Measurements from ENCODE around the gene SLC13A2. TPM values are rescaled to one million over a fixed set of nuclear protein-coding genes. Genes with fewer than 3 reads are reported as not detected.

The SLC13A2 gene
- total RNA-seq, 1 experiment from 2014 or later = not detected

DNA sequence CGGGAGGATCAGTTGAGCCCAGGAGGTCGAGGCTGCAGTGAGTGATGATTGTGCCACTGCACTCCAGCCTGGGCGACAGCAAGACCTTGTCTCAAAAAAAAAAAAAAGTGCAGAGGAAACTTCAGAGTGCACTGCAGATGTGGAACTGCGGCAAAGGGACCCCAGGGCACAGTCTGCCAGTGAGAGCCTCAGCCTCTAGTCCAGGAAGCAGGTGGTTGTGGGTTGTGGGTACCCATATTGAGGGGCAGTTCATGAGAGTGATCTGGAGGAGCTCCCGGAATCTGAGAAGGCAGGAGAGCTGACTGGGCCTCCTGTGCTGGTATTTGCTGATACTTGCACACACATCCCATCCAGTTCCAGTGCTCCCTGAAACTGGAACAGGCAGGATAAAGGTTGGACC, 45.8 kb downstream of the SLC13A2 start:
- Histone ChIP-seq H4K91ac (ENCODE audit: insufficient read length, low read depth, low read length) (no peak overlapping the region), H4K20me1 (ENCODE audit: control insufficient read depth, insufficient read depth, insufficient read length) (no peaks in the 10 kb centered on the region), H3K4me1 (ENCODE audit: insufficient read depth, low read length) (no peaks in the 10 kb centered on the region), H2AK5ac (ENCODE audit: insufficient read length, low read length) (no peak overlapping the region), H4K8ac (replicated peaks; ENCODE audit: insufficient read length, low read depth, low read length) (no peak overlapping the region), H3K23me2 (ENCODE audit: insufficient read length, low read depth, low read length, poor library complexity, severe bottlenecking) (no peaks in the 10 kb centered on the region), H2BK12ac (ENCODE audit: insufficient read length, low read depth, low read length) (no peak overlapping the region), H3K9me3 (ENCODE audit: control insufficient read depth, low read depth, low read length) (no peaks in the 10 kb centered on the region), H3K27me3 (ENCODE audit: insufficient read depth, low read length) (no peaks in the 10 kb centered on the region), H3K27ac (ENCODE audit: insufficient read length, low read depth, low read length) (no peak overlapping the region), H2BK20ac (ENCODE audit: low read depth, low read length, poor library complexity, severe bottlenecking) (no peak overlapping the region), H3K79me1 (ENCODE audit: insufficient read depth, low read depth, low read length, poor library complexity, severe bottlenecking) (no peaks in the 10 kb centered on the region), H2BK15ac (ENCODE audit: low read depth, low read length) (no peak overlapping the region), H3K56ac (ENCODE audit: insufficient read length, low read depth, low read length) (no peak overlapping the region), H2BK5ac (ENCODE audit: insufficient read length, low read length) (no peak overlapping the region), H2BK120ac (ENCODE audit: low read depth, low read length, poor library complexity, severe bottlenecking) (no peak overlapping the region), H3K18ac (ENCODE audit: insufficient read length, low read depth, low read length) (no peak overlapping the region), H3K79me2 (ENCODE audit: insufficient read depth, low read length) (no peaks in the 10 kb centered on the region), H2AFZ (ENCODE audit: low read length) (no peak overlapping the region), H3T11ph (ENCODE audit: low read length) (no peak overlapping the region), H3K9ac (ENCODE audit: extremely low read depth, insufficient read length, low read length) (no peak overlapping the region), H4K5ac (ENCODE audit: insufficient read length, low read depth, low read length) (no peak overlapping the region), H3K23ac (ENCODE audit: insufficient read length, low read depth, low read length) (no peak overlapping the region), H3K14ac (ENCODE audit: insufficient read depth, low read length) (no peak overlapping the region), H3K4ac (ENCODE audit: low read depth, low read length) (no peak overlapping the region), H3K4me2 (ENCODE audit: insufficient read depth, insufficient read length, low read length) (no peak overlapping the region)
- H3K27me3 Mint-ChIP-seq (ENCODE audit: low read depth) = peaks cover 16% of the 10 kb centered on the region
- no peak for DNase-seq
- no CpG with 5 or more reads among the region's 5 CpGs for WGBS (ENCODE audit: extremely low coverage, insufficient read length, low lambda C conversion rate)
- peaks cover 5 to 13% of the 10 kb centered on the region in 2 experiments for H3K4me1 Mint-ChIP-seq
- H3K9me3 Mint-ChIP-seq = peaks cover 2 to 5% of the 10 kb centered on the region in 2 experiments; a peak in 2 of 5 replicates
- H3K4me3 Mint-ChIP-seq = no peak overlapping the region
- TF ChIP-seq, protein P1, sequence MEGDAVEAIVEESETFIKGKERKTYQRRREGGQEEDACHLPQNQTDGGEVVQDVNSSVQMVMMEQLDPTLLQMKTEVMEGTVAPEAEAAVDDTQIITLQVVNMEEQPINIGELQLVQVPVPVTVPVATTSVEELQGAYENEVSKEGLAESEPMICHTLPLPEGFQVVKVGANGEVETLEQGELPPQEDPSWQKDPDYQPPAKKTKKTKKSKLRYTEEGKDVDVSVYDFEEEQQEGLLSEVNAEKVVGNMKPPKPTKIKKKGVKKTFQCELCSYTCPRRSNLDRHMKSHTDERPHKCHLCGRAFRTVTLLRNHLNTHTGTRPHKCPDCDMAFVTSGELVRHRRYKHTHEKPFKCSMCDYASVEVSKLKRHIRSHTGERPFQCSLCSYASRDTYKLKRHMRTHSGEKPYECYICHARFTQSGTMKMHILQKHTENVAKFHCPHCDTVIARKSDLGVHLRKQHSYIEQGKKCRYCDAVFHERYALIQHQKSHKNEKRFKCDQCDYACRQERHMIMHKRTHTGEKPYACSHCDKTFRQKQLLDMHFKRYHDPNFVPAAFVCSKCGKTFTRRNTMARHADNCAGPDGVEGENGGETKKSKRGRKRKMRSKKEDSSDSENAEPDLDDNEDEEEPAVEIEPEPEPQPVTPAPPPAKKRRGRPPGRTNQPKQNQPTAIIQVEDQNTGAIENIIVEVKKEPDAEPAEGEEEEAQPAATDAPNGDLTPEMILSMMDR (conservative IDR thresholded peaks at IDR 0.05) = no peak
- H3K27ac Mint-ChIP-seq = no peak overlapping the region
- no peaks in the 10 kb centered on the region for H3K36me3 Mint-ChIP-seq (ENCODE audit: insufficient read depth in 1 of 3, low read depth in 3 of 3)
